NT2/D1 (cell line): Measurements from ENCODE around the gene PLXNA4.

ENCODE experiments used
- DNase-seq: peaks from one replicate; pipeline ENCODE4 v3.0.0-alpha.2; 2011; ENCODE audit warnings: low read depth, low spot score
- H3K27me3 ChIP-seq: 2 replicates; pipeline ENCODE4 v1.6.0; 2011; ENCODE audit warnings: mild to moderate bottlenecking; ENCODE audit not compliant: insufficient read length, insufficient read depth
- H3K36me3 ChIP-seq: 2 replicates; pipeline ENCODE4 v1.6.1; 2011; ENCODE audit warnings: mild to moderate bottlenecking, low read length, mixed read lengths; ENCODE audit not compliant: insufficient read depth, insufficient read length
- H3K4me1 ChIP-seq: 2 replicates; pipeline ENCODE4 v1.5.1; 2011; ENCODE audit not compliant: insufficient read depth, insufficient read length
- H3K4me3 ChIP-seq: 2 replicates; pipeline ENCODE4 v1.5.1; 2011; ENCODE audit warnings: low read depth; ENCODE audit not compliant: insufficient read length
- H3K9ac ChIP-seq: 2 replicates; pipeline ENCODE4 v1.6.0; 2011; ENCODE audit warnings: low read depth; ENCODE audit not compliant: insufficient read length
- H3K9me3 ChIP-seq: 2 replicates; pipeline ENCODE4 v1.5.1; 2011; ENCODE audit warnings: mild to moderate bottlenecking, low read length; ENCODE audit not compliant: insufficient read depth
- SUZ12 ChIP-seq: IDR thresholded peaks from 2 replicates; pipeline ENCODE4 v1.6.1; 2011; ENCODE audit not compliant: insufficient read length, insufficient read depth; ENCODE audit errors: extremely low read depth
- YY1 ChIP-seq: IDR thresholded peaks from 2 replicates; pipeline ENCODE4 v1.6.1; 2011; ENCODE audit not compliant: insufficient read length, insufficient read depth
- ZNF274 ChIP-seq: IDR thresholded peaks from 2 replicates; pipeline ENCODE4 v1.6.1; 2011; ENCODE audit warnings: mild to moderate bottlenecking, low read depth, low read length

PLXNA4 gene

DNA sequence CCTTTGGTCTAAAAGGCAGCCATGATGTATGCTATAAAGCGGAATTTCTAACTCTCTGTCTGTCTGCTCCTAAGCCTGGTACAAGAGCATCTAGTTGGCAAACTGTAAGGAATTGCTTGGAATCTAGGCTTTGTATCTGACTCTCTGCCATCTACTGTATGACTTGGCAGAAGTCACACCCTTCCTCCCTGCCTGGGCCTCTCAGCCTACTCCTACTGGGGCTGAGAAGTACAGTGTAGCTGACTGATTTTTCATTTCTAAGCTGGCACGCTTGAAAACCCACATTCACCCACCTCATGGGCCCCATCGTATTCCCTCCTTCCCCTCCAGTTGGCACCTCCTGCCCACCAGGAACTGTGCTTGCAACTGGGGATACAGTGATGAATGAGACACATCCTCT, 435.2 kb downstream of the PLXNA4 start:
- no peaks in the 10 kb centered on the region for H3K27me3 ChIP-seq

DNA sequence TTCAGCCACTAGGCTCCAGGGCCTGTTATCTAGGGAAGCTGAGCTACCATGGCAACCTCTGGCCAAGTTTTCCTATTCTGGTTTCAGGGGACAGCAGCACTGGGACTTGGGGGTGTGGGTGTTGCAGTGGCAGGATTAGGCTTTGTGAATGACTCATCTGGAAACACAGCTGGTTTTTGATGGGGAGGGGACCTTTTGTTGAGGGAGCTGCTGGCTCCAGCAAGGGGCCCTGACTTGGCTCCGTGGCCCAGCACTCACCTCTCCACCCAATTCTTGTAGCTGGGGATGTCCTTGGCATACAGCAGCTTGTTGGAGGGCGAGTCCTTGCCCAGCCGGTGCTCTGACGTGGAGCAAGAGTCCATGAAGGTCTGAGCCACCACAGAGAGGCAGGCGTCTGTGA, 435.9 kb downstream of the PLXNA4 start:
- no peak for TF ChIP-seq YY1
- H3K36me3 ChIP-seq = no peaks in the 10 kb centered on the region
- peaks cover 5% of the 10 kb centered on the region for H3K4me1 ChIP-seq
- no peak overlapping the region for H3K9ac ChIP-seq
- no peak overlapping the region for H3K4me3 ChIP-seq
- no peaks in the 10 kb centered on the region for H3K9me3 ChIP-seq
- H3K27me3 ChIP-seq = no peaks in the 10 kb centered on the region
- no peak for DNase-seq

More for the DNA sequence above, 435.2 kb downstream of the PLXNA4 start:
- H3K4me3 ChIP-seq = no peak overlapping the region
- TF ChIP-seq YY1 (no peak), ZNF274 (no peak), SUZ12 (no peak)
- H3K36me3 ChIP-seq = no peaks in the 10 kb centered on the region
- H3K4me1 ChIP-seq = peaks cover 3% of the 10 kb centered on the region
- DNase-seq = no peak
- H3K9me3 ChIP-seq = no peaks in the 10 kb centered on the region
- H3K9ac ChIP-seq = no peak overlapping the region

GRCh38 chr7:132138817-132139216, 437.5 kb downstream of the PLXNA4 start:
- no peak for DNase-seq
- peaks cover 14% of the 10 kb centered on the region for H3K4me1 ChIP-seq
- H3K36me3 ChIP-seq = no peaks in the 10 kb centered on the region
- no peak overlapping the region for H3K9ac ChIP-seq
- TF ChIP-seq SUZ12 = no peak
- no peak for TF ChIP-seq YY1
- no peak for TF ChIP-seq ZNF274
- no peaks in the 10 kb centered on the region for H3K9me3 ChIP-seq
- H3K27me3 ChIP-seq = no peaks in the 10 kb centered on the region
- no peak overlapping the region for H3K4me3 ChIP-seq

DNA sequence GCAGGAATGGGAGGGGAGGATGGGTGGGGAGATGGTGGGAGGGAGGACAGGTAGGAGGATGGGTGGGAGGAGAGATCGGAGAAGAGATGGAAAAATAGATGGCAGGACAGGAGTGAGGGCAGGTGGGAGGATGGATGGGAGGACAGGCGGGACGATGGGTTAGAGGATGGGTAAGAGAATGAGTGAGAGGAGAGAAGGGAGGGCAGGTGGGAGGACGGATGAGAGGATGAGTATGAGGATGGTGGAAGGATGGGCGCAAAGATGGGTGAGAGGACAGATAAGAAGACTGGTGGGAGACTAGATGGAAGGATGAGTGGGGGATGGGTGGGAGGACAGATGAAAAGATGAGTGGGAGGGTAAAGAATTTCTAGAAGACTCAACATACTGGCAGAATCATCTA, 438.6 kb downstream of the PLXNA4 start:
- DNase-seq = no peak
- H3K27me3 ChIP-seq = no peaks in the 10 kb centered on the region

GRCh38 chr7:132135746-132136385, 440.4 kb downstream of the PLXNA4 start:
- peaks cover 14% of the 10 kb centered on the region for H3K4me1 ChIP-seq
- no peak overlapping the region for H3K9ac ChIP-seq
- TF ChIP-seq YY1 = no peak
- TF ChIP-seq ZNF274 = no peak
- no peak for TF ChIP-seq SUZ12
- H3K36me3 ChIP-seq = no peaks in the 10 kb centered on the region
- H3K9me3 ChIP-seq = no peaks in the 10 kb centered on the region
- no peaks in the 10 kb centered on the region for H3K27me3 ChIP-seq
- no peak overlapping the region for H3K4me3 ChIP-seq
- DNase-seq = no peak

More for the DNA sequence above, 438.6 kb downstream of the PLXNA4 start:
- no peak for TF ChIP-seq SUZ12
- TF ChIP-seq YY1 = no peak
- TF ChIP-seq ZNF274 = no peak
- H3K9ac ChIP-seq = no peak overlapping the region
- H3K36me3 ChIP-seq = no peaks in the 10 kb centered on the region
- peaks cover 14% of the 10 kb centered on the region for H3K4me1 ChIP-seq
- no peaks in the 10 kb centered on the region for H3K9me3 ChIP-seq
- no peak overlapping the region for H3K4me3 ChIP-seq

- H3K9ac ChIP-seq = no peak overlapping the region
- TF ChIP-seq ZNF274 (no peak), YY1 (no peak), SUZ12 (no peak)
- H3K4me1 ChIP-seq = peaks cover 14% of the 10 kb centered on the region
- no peak for DNase-seq
- no peaks in the 10 kb centered on the region for H3K36me3 ChIP-seq
- no peaks in the 10 kb centered on the region for H3K9me3 ChIP-seq
- H3K4me3 ChIP-seq = no peak overlapping the region
- H3K27me3 ChIP-seq = no peaks in the 10 kb centered on the region
Observed at GRCh38 chr7:132134814-132135445, 441.3 kb downstream of the PLXNA4 start.

- no peak for TF ChIP-seq ZNF274
- TF ChIP-seq SUZ12 = no peak
- no peak for TF ChIP-seq YY1
- Histone ChIP-seq H3K4me3 (no peak overlapping the region), H3K9ac (no peak overlapping the region), H3K4me1 (peaks cover 11% of the 10 kb centered on the region), H3K9me3 (no peaks in the 10 kb centered on the region), H3K27me3 (no peaks in the 10 kb centered on the region), H3K36me3 (no peaks in the 10 kb centered on the region)
- no peak for DNase-seq
Observed at GRCh38 chr7:132133501-132133900, 442.8 kb downstream of the PLXNA4 start.
